Measurements from ENCODE around the gene NLRC4.

- TF ChIP-seq CSDC2 (CRISPR knock-in tag; IDR thresholded peaks at IDR 0.05) (no peak), OSR1 (CRISPR knock-in tag; IDR thresholded peaks at IDR 0.05) (no peak), CREB5 (CRISPR knock-in tag; IDR thresholded peaks at IDR 0.05; ENCODE audit: low read depth) (no peak), ZNF565 (CRISPR knock-in tag; conservative IDR thresholded peaks at IDR 0.05; ENCODE audit: low read depth) (no peak), PPARA (CRISPR knock-in tag; IDR thresholded peaks at IDR 0.05; ENCODE audit: borderline replicate concordance) (no peak), ZNF70 (CRISPR knock-in tag; IDR thresholded peaks at IDR 0.05) (no peak), RARB (CRISPR knock-in tag; IDR thresholded peaks at IDR 0.05) (no peak), ESRRG (CRISPR knock-in tag; IDR thresholded peaks at IDR 0.05) (no peak), BACH2 (CRISPR knock-in tag; IDR thresholded peaks at IDR 0.05; ENCODE audit: borderline replicate concordance) (no peak), GLIS3 (CRISPR knock-in tag; IDR thresholded peaks at IDR 0.05) (no peak)
Measured at GRCh38 chr2:32192418-32192817, 72.3 kb downstream of the NLRC4 start.
